NOMO-1 treated with dmso at 0.1 percent for 144 hours (cell line): ENCODE data around the gene AP2A1.

Experiments used
- DNase-seq: peaks from one replicate; lab custom pipeline; 2025; ENCODE audit not compliant: unreplicated experiment; lab: John Stamatoyannopoulos, UW

The AP2A1 gene

GRCh38 chr19:49792829-49793560, 26.2 kb downstream of the AP2A1 start:
- no peak for DNase-seq

GRCh38 chr19:49793561-49793840, 26.7 kb downstream of the AP2A1 start:
- DNase-seq: no peak

- no peak for DNase-seq
Measured at GRCh38 chr19:49795615-49796014, 28.8 kb downstream of the AP2A1 start.

- no peak for DNase-seq
Measured at GRCh38 chr19:49798574-49798973, 31.8 kb downstream of the AP2A1 start.

GRCh38 chr19:49799271-49799797, 32.5 kb downstream of the AP2A1 start:
- no peak for DNase-seq

GRCh38 chr19:49799798-49800376, 33.1 kb downstream of the AP2A1 start:
- DNase-seq: no peak

- no peak for DNase-seq
Measured at GRCh38 chr19:49800771-49801170, 34.0 kb downstream of the AP2A1 start.

GRCh38 chr19:49801401-49801888, 34.6 kb downstream of the AP2A1 start:
- no peak for DNase-seq

- DNase-seq: no peak
Measured at GRCh38 chr19:49801966-49802661, 35.3 kb downstream of the AP2A1 start.

- DNase-seq: no peak
Measured at GRCh38 chr19:49802836-49803528, 36.2 kb downstream of the AP2A1 start.

GRCh38 chr19:49803529-49803856, 36.7 kb downstream of the AP2A1 start:
- no peak for DNase-seq

GRCh38 chr19:49805822-49806619, 39.2 kb downstream of the AP2A1 start:
- no peak for DNase-seq

GRCh38 chr19:49806620-49806959, 39.8 kb downstream of the AP2A1 start:
- DNase-seq: no peak

- peak; percentile 32 for DNase-seq
Measured at GRCh38 chr19:49807058-49807903, 40.5 kb downstream of the AP2A1 start.

GRCh38 chr19:49807904-49808675, 41.3 kb downstream of the AP2A1 start:
- DNase-seq: no peak

GRCh38 chr19:49808711-49809159, 41.9 kb downstream of the AP2A1 start:
- no peak for DNase-seq

- no peak for DNase-seq
Measured at GRCh38 chr19:49809160-49809940, 42.5 kb downstream of the AP2A1 start.

- no peak for DNase-seq
Measured at GRCh38 chr19:49809941-49810389, 43.2 kb downstream of the AP2A1 start.
